DMS114 treated with DMSO at 0.1 percent for 48 hours (cell line): ENCODE results near the gene MICB.
A peak's percentile ranks its signal among the peaks of the same experiment; 100 is the strongest.
"Not testable (repeated sequence)": the region's sequence is repeated elsewhere in the genome, so short reads cannot be mapped to it uniquely, and the experiment has no call there.

Source experiments
- DNase-seq: peaks from one replicate; lab custom pipeline; 2025; ENCODE audit not compliant: unreplicated experiment; lab: John Stamatoyannopoulos, UW

MICB gene

DNA sequence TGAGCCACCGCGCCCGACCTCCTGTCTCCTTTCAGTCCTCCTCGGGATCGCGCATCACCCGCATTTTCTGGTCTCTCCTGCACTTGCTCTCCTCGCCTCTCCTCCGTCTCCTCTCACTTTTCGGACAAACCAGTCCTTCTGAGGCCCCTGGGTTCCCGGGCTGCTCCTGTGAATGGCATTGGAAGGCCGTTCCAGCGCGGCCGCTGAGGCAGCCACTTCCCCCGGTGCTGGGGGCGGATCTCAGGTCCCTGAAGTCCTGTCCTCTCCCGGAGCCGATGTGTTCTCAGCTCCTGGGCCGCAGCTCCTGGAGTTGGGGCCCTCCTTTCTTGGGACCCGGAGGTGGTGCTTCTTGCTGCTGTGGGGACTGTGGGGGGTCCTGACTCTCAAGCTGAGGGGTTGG is 803 bp downstream of the MICB start:
- no peak for DNase-seq

DNA sequence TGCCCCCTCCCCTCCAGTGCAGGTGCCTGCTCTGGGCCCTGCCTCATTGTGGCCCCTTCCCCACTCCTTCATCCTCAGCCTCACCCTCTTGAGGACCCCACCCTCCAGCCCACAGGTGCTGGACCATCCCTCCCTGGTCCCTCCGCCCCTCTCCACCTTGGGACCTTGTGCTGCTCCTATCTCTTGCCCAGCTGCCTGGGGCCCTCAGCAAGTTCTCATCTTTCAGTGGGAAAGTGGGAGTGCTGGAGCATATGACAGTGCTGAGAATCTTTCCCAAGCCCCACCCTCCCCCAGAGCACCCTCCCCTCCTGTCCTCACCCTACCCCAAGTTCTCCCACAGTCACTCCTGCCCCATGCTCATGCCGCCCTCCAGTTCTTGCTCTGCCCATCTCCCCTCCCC is 1.7 kb downstream of the MICB start:
- DNase-seq = not testable (repeated sequence)

DNA sequence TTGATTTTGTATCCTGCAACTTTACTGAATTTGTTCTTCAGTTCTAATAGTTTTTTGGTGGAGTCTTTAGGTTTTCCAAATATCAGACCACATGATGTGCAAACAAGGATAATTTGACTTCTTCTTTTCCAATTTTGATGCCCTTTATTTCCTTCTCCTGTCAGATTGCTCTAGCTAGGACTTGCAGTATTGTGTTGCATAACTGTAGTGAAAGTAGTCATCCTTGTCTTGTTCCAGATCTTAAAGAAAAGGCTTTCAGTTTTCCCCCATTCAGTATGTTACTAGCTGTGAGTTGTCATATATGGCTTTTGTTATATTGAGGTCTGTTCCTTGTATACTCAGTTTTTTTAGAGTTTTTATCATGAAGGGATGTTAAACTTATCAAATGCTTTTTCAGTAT is 4.6 kb downstream of the MICB start:
- no peak for DNase-seq

DNA sequence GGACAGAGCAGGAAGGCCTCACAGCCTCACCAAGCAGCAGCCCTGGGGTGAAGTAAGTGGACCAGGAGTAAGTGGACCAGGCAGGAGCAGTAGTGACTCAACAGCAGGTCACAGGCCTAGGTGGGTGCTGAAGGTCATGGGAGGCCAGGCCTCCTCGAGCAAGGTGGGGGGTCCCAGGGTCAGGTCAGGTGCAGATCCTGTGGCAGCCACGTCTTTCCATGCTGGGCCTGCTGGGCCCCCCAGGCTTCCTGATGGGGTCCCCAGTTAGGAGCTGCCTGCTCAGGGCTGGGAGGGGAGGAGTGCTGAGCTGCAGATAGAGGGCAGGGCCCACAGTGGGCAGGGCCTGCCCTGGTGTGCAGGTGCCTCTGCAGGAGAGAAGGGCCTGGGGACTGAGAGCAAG is 11.1 kb downstream of the MICB start:
- DNase-seq = not testable (repeated sequence)

DNA sequence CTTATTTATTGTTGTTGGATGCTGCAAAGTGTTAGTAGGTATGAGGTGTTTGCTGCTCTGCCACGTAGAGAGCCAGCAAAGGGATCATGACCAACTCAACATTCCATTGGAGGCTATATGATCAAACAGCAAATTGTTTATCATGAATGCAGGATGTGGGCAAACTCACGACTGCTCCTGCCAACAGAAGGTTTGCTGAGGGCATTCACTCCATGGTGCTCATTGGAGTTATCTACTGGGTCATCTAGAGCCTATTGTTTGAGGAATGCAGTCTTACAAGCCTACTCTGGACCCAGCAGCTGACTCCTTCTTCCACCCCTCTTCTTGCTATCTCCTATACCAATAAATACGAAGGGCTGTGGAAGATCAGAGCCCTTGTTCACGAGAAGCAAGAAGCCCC is 12.1 kb downstream of the MICB start:
- no peak for DNase-seq

DNA sequence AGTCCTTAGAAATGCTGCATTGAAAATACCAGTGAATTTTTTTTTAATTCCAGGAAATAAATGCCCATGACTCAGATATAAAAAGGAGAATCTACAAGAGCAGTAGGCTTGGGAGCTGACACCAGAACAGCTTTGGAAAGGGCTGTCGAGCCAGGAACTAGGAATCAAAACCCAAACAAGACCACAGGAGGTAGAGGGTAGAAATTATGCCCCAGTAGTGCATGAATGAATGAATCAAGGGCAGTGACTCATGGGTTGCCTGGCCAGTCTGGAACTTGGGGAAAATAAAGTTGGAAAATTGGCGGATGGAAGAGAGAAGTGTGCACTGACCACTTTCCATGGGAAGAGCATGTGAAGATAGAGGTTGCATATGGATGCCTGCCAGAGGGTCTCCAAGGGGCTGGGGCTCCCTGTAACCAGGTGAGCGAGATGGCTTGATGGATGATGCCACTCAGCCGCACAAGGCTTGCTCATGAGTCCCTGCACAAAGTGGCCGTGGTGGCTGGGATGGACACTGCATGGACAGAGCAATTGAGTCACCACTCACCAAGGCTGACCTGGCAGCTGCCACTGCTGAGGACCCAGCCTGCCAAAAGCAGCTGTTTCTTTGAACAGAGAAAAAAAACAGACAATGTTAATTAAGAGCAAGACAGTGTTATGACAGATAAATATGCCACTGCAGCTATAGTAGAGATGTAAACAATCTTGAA is 15.7 kb downstream of the MICB start:
- DNase-seq = no peak

DNA sequence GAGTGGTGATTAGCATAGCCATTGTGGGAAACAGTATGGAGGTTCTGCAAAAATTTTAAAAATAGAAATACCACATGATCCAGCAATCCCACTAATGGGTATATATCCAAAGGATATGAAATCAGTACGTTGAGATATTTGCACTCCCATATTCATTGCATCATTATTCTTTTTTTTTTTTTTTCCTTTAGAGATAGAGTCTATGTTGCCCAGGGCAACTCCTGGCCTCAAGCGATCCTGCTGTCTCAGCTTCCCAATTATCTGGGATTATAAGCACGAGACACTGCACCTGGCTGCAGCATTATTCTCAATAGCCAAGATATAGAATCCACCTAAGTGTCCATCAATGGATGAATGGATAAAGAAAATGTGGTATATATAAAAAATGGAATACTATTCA is 23.9 kb downstream of the MICB start:
- DNase-seq = no peak

DNA sequence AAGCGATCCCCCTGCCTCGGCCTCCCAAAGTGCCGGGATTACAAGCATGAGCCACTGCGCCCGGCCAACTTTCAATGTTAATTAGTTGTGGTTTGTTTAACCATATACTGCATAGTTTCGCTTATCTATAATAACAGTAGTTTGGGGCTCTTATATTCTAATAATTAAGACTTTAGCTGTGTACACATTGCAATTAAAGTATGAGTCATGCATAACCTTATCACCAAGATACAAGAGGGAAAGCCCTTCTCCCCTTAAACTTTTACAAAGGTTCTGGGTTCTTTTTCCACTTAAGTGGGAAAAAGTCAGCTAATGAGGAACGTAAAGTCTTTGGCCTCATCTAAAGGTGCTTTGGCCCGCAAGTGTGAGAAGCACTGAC is 27.6 kb downstream of the MICB start:
- DNase-seq = no peak

DNA sequence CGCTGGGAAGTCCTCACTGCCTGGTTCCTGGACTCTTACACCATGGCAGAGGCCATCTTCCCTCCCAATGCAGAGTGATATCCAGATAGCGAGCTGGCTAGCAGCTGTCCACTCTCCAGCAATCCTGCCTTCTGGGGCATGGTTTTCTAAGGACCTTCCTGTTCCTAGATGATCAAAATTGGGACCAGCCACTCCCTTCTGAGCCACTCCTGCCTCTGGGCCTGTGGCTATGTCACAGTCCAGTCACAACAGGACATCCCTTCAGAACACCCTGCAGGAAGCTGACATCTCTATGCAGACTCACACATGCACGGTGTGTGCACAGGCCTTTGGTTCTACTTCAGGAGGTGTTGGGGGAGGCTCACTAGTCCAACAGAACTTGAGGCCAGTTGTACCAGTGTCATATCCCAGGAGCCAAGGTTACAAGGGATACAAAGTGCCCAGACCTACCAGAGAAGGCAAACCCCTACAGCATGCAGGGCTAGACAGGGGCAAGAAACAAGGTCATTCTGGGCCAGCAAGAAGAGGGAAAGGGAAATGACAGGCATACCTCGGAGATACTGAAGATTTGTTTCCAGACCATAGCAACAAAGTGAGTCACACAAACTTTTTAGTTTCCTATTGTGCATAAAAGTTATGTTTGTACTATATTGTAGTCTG is 28.1 kb downstream of the MICB start:
- DNase-seq = no peak

DNA sequence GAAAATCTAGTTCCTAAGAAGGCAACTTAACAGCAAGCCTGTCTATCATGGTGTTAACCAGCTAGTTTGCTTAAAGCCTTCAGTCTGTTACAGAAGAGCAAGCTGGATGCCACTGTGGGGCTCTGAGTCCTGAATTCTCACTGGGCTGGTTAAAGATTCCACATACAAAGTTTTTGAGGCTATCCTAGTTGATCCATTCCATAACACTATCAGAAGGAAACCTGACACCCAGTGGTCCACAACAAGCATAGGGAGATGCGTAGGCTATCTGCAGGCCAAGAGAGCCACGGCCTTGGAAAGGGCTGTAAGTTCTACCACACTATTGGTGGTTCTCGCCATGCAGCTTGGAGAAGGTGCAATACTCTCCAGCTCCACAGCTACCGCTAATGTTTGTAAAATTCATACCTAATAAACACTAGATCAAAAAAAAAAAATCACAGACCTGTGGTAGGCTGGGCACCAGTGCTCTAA is 30.4 kb downstream of the MICB start:
- peak; percentile 38 for DNase-seq

DNA sequence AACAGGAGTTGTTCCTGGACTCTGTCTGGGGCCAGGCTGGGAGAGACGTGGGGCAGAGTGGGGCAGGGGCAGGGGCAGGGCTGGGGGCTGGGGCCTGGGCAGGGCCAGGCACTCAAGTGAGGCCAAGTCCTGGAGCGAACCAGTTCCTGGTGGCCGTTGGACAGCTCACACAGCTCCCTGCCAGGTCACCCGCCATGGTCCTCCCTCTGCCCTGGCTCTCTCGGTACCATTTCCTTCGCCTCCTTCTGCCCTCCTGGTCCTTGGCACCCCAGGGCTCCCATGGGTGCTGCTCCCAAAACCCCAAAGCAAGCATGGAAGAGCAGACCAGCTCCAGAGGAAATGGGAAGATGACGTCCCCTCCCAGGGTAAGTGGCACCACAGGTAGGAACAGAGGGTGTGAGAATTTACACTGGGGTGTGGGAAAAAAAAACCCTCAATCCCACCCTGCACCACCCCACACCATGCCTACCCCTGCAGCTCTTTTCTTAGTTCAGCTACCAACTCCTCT is 30.9 kb downstream of the MICB start, which contains the start of gene MCCD1:
Gene MCCD1 (plus strand): TSS at position 142 of the 508 bp plus-strand sequence. CDS start 53 bp downstream, at position 195.
- no peak for DNase-seq

DNA sequence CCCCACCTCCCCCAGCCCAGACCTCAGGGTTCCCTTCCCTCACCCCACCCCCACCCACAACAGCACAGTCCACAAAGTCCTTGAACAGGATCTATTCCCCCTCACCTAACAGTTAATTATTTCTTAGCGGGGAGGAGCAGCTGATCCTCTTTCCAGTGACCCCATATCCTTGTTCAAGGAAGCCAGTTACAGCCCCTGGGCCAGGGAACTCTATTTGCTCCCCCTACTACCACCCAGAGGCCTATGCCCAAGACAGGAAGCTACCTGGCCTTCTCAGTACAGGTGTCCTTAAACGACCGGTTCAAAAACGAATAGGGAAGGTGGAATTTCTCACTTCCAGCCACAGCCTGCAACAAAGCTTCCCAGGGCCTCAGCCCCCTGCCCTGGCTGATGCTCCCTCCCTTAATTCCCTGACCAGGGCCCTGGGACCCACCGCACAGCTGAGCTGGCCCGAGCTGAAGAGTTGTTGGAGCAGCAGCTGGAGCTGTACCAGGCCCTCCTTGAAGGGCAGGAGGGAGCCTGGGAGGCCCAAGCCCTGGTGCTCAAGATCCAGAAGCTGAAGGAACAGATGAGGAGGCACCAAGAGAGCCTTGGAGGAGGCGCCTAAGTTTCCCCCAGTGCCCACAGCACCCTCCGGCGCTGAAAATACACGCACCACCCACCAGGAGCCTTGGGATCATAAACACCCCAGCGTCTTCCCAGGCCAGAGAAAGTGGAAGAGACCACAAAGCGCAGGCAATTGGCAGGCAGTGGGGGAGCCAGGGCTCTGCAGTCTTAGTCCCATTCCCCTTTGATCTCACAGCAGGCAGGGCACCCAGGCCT is 31.6 kb downstream of the MICB start:
- no peak for DNase-seq

DNA sequence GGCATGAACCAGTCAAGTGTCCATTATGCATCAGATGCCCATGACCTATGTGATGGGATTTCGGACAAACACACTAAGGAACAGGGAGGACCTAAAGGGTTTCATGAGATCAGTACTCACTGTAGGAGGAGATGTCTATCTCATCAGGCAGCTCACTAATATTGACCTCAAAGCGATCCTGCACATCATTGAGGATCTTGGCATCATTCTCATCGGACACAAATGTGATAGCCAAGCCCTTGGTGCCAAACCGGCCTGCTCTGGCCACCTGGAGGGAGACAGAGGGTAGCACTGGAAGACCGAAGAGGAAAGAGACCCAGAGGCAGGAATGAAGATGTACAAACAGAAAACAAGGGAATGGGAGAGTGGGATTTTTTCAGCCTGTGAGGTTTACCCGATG is 32.7 kb downstream of the MICB start:
- DNase-seq = peak; percentile 28

DNA sequence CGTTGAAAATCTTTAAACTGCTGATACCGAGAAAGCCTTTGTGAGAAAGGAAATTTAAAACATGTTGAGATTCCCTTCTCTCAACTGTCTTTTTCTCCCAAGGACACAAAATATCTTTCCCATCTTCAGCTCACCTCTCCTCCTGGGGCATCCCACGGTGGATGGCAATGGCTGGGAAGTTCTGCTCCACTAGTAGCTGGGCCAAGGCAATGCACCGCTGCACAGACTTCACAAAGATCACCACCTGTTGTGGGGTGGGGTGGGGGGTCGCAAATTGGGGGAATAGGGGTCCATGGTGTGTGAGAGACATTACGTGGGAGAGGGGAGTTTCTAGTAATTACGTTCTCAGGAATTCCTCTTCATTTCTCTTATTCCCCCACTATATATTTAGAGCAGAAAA is 33.2 kb downstream of the MICB start:
- DNase-seq = no peak

DNA sequence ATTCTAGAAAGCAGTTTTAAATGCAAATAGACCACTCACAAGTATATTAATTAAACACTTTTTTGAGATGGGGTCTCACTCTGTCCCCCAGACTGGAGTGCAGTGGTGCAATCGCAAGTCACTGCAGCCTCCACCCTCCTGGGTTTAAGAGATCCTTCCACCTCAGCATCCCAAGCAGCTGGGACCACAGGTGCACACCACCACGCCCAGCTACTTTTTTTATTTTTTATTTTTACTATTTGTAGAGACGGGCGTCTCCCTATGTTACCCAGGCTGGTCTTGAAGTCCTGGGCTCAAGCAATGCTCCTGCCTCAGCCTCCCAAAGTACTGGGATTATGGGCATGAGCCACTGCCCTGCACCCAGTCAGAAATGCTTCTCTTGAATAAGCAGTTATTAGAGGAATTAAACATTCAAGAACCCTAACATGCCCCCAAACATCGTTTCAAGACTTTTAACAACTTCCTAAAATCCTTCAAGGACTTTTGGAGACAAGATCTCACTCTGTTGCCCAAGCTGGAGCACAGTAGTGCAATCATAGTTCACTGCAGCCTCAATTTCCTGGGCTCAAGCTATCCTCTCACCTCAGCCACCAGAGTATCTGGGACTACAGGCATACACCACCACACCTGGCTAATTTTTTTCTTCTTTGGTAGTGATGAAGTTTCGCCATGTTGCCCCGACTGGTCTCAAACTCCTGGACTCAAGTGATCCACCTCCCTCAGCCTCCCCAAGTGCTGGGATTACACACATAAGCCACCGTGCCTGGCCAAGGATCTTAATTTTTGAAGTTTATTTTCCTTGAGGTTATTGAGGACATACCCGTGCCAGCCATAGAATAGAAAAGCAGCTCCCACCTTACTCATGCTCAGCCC is 34.1 kb downstream of the MICB start:
- DNase-seq = no peak

DNA sequence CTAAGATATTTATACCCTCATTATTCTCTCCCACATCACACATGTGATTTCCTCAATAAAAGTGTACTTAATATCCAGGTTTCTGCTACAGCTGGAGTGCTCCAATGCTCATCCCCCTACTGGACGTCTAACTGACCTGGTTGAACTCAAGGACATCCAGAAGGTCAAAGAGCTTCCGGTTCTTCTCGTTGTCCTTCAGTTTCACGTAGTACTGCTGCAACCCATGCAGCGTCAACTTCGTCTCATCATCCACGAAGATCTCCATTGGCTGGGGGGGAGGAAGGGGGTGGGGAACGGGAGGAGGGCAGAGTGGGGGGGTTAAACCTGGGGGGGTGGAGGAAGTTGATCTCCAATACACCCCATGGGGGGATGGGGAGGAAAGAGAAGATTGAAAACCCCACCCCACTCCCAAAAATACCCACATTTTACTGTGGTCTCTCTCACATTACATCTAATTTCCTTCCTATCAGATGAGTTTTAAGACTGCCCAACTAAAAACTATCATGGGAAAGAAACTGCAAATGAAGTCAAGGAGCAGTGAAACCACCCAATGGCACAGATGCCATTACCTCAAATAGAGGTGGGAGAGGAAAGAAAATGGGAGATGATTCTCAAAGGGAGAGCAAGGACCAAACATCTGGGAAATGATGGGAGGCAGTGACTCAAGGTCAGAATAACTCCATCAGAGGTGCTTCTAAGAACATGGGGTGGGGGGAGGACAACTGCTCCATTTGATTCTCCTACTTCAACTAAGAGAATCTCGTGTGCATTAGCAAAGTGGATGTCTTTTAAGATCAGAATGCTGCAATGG is 34.9 kb downstream of the MICB start:
- no peak for DNase-seq

DNA sequence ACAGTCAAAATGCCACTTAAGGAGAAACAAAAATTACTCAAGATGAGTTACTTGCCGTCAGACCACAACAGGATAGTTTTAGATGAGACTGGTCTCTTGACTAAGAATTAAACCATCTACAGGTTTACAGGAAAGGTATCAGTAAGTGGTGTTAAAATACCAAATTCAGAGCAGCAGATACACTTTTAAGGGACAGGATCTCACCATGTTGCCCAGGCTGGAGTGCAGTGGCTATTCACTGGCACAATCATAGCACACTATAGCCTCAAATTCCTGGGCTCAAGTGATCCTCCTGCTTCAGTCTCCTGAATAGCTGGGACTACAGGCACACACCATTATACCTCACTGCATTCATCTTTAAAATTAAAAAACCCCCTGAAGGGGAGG is 35.5 kb downstream of the MICB start:
- DNase-seq = no peak

DNA sequence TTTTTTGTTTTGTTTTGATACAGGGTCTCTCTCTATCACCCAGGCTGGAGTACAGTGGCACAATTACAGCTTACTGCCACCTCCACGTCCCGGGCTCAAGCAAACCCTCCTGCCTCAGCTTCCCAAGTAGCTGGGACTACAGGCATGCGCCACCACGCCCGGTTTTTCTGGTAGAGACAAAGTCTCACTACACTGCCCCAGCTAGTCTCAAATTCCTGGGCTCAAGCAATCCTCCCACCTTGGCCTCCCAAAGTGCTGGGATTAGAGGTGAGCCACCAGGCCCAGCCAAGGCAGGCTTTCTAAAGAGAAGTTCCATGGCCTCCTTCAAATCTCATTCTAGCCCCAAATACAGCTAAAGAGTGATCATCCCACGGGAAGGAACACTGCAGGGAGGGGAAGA is 36.1 kb downstream of the MICB start:
- no peak for DNase-seq

DNA sequence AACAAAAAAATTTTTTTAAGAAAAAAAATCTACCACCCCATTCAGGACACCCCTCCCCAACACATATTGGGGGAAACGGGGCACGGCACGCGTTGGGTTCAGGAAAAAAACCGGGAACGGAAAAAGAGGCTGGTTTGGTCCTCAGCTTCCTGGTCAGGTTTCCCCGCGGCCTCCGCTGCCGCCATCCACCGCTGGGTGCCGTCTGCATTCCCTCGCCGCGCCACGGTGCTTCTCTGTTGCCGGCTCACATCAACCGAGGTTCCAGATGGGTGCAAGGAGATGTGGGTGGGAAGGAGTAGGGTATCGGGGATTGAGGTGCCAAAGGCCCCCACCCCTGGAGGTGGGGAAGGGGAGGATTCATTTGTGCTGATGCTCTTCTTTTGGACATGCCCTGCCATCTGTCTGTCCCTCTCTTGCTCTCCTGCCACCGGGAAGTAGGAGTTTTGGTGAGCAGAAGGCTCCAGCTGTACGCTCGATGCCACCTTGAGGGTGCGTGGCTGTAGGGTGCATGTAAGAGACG is 36.6 kb downstream of the MICB start:
- no peak for DNase-seq
